HG02943 (cell line): ENCODE results near the gene ANO7.

Source experiments
- ATAC-seq: cut with Tn5 transposase; IDR thresholded peaks from one replicate; pipeline ENCODE4 v1.9.1; 2021; ENCODE audit warnings: mild to moderate bottlenecking, low read depth, moderate library complexity; ENCODE audit not compliant: unreplicated experiment

ANO7 gene

DNA sequence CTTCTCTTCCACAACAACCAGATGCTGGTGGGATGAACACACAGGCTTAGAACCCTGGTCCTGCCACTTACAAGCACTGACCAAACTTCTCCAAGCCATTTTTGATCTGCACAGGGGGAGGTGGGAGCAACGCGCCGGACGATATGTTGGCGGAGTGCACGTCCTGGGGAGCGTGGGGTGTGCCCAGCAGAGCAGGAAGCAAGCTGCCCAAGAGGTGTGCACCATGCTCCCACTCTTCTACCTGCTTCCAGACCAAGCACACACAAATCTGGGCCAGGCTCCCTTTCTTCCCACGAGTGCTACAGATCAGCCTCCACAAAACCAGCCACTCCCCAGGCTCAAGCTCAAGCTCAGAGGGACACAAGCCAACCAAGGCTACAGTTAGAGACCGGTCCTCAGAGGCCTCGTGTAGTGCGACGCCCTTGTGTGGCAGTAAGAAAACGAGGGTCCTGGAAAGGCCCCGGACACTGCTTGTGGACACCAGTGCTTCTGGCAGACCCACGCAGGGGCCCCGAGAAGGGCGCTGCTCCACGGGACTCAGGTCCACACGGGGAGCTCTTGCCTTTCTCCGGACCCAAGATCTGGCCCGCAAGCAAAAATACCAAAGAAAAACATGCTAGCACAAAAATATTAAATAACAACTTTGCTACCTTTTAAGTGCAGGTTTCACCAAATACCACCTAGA lies 52.0 kb downstream of the ANO7 start:
- no peak for ATAC-seq

DNA sequence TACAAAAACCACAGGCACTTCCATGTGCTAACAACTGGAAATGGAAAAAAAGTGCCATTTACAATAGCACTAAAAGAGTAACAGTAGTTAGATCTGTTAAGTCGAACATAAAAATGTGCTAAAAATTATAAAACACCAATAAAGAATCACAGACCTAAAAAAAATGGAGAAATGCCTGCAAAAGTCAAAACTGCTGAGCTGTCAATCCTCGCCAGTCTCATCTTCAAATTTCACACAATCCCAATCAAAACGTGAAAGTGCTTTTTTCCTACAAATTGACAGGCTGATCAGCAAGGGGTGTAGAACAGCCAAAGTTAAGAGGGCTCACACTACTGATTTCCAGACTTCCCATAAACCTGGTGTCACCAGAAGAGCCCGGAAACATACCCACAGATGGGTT lies 53.2 kb downstream of the ANO7 start:
- no peak for ATAC-seq

DNA sequence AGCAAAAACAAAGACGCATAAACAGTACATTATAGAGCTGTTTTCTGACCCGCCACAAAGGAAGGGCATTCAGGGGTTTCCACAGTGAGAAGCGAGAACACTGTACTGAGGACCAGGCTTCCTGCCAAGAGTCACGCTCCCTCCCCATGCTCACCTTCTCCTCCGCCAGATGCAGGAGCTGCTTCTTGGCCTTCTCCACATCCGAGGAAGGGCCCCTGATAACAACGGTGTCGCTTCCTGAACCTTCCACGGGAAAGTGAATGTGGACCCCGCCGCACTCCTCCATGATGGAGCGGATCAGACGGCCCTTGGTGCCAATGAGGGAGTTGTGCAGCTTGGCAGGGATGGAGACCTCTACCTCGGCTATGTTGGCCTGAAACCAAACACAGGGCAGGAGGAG lies 53.8 kb downstream of the ANO7 start:
- ATAC-seq: no peak

DNA sequence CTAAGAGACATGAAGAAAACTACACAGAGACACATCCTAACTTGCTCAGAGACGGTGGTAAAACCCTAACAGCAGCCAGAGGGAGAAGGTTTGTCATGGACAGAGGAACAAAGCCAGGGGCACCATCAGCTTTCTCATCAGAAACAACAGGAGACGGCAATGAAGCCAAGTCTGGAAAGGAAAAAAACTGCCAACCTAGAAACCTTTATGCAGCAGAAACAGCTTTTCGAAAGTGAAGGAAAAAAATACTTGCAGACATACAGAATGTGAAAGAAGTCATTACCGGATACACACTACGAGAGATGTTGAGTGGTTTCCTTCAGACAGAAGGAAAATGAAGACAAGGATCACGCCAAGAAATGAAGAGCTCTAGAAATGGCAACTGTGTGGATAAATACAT lies 55.9 kb downstream of the ANO7 start:
- no peak for ATAC-seq

DNA sequence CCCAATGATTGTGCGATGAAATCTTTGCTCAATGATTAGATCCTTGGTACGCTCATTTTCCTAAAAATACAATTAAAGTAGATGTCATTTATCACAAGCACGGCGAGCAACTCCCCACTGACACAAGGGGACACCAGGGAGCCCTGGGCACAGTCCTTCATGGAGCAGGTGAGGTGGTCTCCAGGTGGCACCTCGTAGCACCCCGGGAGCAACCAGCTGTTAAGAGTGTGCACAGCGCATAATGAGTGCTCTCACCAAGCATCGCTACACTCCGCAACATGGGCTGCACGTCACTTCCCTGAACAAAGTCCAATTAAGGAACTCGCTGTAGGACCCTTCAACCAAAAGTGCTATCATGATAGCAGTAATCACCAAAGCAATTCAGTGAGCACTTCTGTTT lies 59.8 kb downstream of the ANO7 start:
- ATAC-seq: no peak

DNA sequence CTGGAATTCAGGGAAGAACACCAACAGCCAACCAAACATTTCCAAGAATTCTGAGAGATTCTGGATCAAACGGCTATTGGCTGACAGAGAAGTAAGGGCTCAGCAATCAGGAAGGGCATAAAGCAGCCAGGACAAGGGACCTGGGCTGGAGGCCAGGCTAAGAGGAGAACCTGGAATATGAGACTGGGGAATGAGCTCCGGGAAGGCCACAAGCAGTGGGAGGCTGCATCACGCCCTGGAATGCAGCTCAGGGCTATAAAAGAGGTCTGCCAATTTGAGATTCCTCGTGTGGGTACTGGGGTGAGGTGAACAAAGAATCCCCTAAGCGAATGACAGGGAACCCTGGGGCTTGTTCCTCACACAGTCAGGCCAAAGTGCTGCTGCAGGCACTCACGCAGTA lies 60.4 kb downstream of the ANO7 start:
- no peak for ATAC-seq

DNA sequence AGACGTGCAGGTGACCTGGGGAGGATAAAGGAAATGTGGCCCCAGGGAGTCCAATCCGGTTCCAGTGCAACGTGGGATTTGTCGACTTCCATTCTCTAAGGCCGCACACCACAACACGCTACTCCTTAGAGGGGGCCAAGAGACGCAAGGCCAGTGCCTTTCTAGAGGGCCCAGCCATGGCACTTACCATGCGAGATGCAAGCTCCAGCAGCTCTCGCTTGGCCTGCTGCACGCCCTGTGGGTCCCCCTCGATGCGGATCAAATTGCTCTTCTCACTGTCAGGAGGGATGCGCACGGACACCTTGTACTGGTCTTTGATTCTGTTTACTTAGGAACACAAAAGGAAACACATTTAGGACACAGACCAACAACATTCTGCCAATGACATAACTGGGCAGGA lies 61.2 kb downstream of the ANO7 start:
- ATAC-seq: no peak

DNA sequence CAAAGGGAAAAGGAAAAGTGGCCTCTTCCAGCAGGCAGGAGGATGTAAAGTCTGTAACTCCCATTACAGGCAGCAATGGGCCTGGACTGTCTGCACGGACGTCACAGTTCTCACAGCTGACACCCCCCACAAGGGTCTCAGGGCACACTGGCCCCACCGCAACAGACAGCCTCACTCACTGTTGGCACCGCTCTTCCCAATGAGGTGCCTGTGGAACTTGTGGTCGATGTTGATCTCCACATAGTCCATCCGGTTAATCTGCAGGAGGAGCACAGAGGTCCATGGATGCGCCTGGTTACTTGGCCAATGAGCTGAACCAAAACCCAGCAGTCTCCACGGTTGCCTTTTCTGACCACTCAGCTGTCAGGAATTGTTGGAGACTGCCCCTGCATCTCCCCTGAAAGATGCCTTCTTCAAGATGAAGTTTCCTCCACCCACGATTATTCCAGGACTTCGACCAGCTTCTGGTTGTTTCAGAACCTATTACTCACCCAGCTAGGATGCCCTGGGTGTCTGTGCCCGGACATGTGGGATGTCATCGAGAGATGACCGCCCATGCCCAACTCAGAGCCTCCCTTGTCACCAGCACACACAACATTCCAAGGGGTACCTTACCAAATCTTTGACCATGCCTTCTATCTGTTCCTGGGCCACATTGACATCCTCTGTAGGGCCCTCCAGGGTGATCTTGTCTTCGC lies 64.5 kb downstream of the ANO7 start:
- no peak for ATAC-seq

DNA sequence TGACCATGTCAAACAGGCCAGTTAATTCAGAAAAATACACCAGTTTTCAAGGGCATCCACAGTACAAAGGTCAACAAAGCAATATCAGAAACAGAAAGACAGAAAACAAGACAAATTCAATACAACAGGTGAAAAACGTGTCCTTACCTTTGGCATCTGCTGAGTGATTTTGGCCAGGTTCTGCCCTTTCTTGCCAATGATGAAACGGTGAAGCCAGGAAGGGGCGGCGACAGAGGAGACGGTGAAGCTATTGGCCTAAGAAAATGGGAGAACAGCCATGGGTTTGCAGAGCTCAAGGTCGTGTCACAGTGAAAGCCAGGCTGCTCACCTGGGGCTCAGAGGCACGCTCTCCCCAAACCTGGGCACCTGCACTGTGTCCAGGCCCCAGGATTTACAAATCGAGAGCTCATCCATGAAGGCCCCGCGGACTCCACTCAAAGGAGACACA lies 66.5 kb downstream of the ANO7 start:
- no peak for ATAC-seq

DNA sequence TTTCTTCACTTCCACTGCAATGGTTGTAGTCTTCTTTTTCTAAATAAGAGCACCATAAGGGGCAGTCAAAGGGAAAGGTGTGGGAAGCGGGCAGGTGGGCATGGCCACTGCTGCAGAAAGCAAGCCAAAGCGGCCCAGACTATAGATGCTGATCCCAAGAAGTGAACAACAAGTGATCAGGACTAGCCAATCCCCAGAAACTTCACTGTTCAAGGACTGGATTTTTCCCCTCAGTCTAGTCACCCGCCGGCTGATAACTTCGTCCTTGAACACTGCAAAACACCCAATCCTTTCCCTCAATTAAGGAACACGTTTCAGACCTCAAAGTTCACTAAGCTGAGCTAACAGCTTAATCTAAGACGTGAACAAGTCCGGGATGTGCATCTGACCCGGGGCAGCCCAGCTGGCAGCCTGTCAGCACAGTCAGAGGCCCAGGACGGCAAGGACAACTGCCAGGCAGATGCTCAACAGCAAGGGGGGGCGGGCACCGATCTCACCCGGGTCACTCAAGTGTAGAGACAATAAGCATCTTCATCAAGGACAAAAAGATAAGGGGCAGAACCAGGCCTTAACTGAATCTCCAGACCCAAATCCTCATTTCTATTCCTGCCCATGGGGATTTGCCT lies 67.2 kb downstream of the ANO7 start:
- ATAC-seq: no peak

DNA sequence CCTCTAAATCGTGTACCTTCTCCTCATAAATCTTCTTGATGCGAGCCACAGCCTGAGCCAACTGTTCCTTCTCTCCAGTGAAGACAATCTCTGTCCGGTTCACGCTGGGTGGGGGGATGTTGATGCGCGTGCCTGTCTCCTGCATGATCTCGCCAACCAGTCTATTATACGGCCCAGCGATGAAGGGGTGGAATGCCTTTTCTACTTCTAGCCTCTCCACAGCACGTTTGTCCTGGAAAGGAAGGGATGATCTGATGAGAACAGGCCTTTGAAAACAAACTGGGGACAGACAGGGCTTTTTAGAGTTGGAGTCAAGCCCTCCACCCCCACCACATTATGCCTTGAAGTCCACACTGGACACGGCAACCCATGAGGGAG lies 67.7 kb downstream of the ANO7 start:
- ATAC-seq: no peak

DNA sequence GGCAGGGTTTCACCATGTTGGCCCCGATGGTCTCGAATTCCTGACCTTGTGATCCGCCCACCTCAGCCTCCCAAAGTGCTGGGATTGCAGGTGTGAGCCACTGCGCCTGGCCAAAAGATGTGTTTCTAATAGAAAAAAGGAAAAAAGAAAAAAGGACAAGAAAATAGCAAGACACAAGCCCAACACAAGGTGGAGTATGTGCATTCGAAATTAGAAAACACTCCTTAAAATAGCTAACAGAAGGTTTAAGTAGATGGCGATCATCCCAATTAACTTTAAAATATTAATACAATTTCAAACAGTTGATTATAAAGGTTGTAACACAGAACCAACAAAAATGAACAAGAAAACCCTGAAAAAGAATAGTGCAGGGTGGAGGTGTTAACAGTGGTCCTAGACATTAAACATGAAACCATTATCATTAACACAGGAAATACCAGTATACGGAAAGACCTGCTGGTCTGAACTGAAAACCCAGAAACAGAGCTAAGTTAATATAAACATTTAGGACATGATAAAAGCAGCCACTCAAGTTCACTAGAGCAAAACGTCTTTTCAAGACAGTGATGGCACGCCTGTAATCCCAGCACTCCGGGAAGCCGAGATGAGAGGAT lies 69.0 kb downstream of the ANO7 start:
- ATAC-seq: no peak

DNA sequence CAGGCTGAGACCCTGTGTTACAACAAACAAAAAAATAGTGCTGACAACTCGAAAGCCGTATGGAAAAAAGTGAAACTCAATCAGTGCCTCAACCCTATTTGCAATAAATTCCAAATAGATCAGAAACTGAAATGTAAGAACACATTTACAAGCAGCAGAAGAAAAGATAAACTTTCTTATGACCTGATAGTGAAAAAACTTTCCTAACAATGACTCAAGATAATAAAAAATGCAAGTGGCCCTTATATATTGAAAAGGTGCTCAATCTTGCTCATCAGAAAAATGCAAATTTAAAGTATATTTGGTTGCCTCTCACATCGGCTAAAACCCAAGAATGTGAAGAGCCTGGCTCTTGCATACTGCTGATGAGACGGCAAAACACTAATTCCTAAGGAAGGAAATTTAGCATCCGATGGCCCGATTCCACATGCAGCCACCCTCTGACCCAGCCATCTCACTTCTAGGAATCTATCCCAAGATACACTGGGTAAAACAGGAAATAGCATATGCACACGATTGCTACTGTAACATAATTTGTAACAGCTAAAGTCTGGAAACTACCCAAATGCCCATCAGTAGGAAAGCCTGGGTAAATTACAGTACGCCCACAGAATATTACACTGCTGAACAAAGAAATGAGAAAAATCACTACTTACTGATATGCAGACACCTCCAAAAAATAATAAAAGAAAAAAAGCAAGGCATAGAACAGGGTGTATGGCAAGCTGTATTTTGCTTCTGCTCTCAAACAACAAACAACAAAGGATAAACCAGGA lies 70.2 kb downstream of the ANO7 start:
- ATAC-seq: no peak

DNA sequence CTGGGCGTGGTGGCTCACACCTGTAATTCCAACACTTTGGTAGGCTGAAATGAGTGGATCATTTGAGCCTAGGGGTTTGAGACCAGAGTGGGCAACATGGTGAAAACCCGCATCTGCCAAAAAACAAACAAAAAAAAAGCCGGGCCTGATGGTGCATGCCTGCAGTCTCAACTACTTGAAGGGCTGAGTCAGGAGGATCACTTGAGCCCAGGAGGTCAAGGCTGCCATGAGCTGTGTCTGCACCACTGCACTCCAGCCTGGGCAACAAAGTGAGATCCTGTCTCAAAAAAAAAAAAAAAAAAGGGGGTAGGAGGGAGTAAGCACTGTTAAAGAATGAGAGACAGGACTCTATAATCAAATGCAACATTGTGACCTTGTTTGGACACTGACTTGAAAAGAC lies 72.4 kb downstream of the ANO7 start:
- no peak for ATAC-seq

DNA sequence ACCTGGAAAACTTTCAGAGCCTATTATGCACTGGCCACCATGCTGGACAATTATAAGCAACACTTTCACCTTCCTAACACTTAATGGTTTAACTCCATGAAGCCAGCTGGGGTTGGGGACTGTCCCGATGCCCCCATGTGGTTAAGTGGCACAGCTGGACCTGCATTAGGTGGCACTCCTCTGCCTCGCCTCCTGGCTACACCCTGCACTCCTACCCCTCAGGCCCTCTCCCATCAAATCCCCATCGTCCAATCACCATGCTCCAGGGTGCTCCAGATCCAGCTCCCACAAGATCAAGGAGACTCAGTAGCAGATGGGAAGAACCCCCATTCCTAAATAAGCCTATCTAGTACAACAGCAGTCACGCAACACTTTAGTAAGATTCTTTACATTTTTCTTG lies 73.2 kb downstream of the ANO7 start:
- ATAC-seq: no peak

DNA sequence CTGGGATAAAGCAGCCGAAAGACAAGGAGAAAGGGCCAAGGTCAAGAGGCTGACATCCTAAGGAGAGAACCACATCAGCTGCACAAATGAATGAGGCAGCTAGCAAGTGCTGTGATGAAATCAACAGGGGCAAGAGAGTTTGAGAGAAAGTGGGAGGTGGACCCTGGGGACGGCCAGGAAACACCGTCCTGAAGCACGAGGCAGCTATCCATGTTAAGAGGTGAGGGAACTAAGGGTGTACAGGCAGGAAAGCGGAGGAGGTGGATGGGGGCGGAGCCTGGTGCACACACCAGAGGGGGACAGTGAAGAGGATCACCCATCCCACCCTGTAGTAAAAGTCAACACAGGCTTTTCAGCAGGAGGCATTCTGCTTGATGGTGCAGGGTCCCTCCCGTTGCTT lies 74.6 kb downstream of the ANO7 start:
- ATAC-seq: no peak

DNA sequence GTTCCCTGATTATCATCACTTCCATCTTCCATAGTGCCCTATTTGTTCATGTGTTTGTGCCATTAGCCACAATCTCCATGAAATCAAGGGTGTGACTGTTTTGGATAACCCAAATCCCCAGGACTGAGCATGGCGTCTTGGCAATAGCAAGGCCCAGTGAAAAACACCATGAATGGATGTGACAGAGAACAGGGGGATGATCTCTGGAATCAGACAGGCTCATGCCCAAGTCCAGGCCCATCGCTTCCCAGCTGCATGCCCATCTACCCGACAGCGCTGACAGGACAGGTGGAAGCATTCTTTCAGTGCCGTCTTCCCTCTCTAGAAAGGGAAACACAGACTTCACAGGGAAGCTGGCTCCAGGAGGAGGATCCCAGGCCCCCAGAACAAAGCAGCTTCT lies 77.0 kb downstream of the ANO7 start:
- ATAC-seq: no peak

DNA sequence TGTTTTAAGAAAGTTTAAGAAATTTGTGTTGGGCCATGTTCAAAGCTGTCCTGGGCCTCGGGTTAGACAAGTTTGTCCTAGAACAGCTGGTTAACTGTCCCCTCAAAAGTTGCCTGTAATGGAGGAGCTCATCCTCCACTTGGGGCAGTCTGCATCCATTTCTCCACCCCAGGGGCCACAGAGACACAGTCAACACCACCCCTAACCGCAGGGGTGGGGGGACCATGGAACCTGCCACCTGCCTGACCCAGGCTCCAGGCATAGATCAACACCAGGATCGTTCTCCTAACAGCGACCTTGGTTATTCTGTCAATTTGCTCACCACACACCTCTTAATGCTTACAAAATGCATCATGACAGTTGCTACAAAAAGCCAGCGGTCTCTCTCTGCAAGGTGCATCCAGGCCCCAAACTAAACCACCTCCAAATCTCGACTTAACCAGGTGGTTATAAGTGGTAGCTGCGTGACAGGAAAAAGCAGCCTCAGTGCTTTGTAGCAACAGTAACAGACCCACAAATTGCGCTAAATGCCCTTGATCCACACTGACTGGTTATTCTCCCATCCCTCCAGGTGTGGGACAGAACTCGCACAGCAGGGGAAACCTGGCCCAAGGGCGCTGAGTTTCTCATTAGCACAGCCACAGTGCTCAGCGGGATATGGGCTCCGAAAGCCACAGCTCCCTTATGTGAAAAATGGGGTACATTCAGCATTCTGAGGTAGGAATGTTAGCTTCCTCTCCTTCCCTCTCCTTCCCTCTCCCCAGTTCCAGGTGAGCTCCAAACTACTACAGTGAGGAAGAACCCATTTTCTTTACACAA lies 79.0 kb downstream of the ANO7 start:
- no peak for ATAC-seq

DNA sequence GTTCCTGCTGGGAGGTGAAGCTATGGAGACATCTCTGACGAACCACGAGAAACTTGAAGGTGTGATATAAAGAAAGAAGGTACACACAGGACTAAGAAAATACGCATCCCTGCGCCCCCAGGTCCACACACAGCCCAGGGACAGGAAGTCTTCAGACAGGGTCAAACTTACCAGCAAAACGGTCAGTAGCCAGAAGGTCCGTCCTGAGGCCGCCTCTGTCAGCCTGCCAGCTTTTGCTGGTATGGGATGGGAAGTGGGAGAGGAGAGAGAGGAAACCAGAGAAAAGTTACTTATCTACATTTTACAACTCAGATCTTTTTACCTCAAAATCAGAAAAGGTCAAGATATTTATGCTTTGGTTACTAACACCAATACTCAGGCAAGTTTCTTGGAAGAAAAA lies 79.8 kb downstream of the ANO7 start:
- ATAC-seq: no peak
